ENCODE measurements around the gene EPHA6. TPM values are rescaled to one million over a fixed set of nuclear protein-coding genes. Genes with fewer than 3 reads are reported as not detected.
"Not testable (repeated sequence)": the region's sequence is repeated elsewhere in the genome, so short reads cannot be mapped to it uniquely, and the experiment has no call there.

The EPHA6 gene
- total RNA-seq, 1 donor from 2014 or later = 13.2 TPM

DNA sequence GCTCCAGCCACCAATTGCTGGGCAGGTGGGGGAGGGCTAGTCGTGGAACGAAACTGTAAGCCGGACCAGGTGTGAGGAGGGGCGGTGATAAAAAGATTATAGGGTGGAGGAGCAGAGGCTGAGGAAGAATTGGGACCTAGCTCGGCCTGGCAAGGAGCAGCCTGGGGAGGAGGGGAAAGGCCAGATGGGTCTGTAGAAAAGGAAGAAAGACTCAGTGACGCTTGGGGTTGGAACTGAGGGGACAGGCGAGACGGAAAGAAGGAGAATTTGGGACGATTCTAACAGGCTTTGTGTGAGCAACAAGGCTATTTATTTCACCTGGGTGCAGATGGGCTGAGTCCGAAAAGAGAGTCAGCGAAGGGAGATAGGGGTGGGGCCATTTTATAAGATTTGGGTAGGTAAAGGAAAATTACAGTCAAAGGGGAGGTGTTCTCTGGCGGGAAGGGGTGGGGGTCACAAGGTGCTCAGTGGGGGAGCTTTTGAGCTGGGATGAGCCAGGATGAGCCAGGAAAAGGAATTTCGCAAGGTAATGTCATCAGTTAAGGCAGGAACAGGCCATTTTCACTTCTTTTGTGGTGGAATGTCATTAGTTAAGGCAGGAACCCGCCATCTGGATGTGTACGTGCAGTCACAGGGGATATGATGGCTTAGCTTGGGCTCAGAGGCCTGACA is 462.6 kb downstream of the EPHA6 start:
- not testable (repeated sequence) for DNase-seq (ENCODE audit: low spot score)

DNA sequence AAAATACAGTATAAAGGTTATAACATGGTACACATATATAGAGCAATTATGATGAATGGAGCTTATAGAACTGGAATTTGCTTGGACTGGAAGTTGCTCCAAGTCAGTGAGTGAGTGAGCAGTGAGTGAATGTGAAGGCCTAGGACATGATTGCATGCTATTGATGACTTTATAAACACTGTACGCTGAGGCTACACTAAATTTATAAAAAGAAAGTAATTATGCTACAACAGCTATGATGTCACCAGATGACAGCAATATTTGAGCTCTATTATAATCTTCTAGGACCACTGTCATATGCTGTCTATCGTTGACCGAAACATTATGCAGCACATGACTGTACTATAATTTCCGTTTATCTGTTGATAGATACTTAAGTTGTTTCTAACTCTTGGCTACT is 463.3 kb downstream of the EPHA6 start:
- DNase-seq (ENCODE audit: low spot score) = no peak

DNA sequence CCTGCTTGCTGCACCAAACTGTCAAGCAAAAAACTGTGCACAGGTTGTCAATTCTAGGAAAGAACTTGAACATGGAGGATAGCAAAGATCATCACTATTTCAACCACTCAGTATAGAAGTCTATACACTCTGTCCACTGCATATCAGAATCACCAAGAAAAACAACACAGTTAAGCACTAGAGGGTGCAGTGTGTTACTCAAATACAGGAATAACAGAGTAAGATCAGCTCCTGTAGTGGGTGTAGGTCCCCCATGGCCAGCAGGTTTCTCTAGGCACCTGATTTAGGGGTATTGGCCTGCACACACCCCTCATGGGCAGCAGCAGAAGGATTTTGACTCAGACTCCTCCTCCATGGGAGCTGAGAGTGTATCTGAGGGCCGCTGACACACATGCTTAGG is 464.1 kb downstream of the EPHA6 start:
- DNase-seq (ENCODE audit: low spot score) = no peak

DNA sequence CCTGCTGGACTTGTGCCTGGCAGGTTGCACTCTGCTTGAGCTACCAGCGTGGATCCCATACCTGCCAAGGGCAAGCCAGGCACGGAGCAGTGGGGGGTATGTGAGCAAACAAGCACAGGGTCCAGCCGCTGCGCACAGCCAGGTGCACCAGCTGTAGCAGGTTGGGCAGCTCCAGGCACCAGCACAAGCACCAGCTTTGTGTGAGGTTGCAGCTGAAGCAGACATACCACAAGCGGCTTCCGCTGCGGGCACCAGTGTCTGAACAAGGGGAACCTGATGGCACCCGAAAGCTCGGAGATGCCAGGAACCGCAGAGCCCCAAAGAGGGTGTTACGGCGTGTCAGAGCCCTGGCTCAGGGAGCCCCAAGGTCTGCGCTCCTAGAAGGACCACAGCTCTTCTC is 477.5 kb downstream of the EPHA6 start:
- no peak for DNase-seq (ENCODE audit: low spot score)

DNA sequence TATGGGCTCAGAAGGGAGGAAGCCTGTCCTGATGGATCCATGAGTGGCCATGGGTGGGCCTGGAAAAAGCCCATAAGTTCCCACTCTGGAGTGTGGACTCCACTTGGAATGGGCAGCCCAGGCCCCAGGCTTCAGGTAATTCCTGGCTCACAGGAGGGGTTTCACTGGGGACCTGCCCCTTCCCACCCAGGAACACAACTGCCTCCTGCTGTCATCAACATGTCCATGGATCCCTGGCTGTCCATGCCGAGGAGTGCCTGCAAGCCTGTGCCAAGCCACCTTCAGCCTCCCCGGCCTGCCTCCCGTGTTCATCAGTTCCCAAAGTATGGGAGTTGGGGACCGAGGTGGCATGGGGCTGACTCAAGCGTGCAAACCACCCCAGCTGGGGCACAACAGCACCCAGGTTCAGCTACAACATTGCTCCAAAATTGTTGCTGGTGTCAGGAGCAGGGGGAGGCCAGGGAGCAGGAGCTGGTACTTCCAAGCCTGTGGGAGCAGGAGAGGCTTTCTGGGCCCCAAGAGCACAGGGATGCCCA is 479.3 kb downstream of the EPHA6 start:
- no peak for DNase-seq (ENCODE audit: low spot score)

DNA sequence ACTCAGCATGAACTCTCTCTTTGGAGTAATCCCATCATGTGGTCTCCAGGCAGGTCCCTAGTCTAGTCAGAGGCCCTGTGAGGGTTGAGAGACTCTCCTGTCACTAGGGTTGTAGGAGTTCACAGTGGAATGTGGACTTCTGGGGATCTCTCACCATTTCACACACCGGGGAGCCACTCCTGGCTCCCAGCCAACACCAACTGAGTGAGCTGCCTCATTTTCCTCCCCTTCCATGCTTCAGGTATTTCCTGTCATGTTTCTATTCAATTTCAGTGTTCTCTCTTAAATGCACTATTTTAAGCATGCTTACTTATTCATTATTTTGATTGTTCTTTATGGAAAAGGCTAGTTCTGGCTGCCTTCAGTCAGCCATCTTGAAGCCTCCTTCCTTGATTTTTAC is 482.6 kb downstream of the EPHA6 start:
- DNase-seq (ENCODE audit: low spot score) = no peak

DNA sequence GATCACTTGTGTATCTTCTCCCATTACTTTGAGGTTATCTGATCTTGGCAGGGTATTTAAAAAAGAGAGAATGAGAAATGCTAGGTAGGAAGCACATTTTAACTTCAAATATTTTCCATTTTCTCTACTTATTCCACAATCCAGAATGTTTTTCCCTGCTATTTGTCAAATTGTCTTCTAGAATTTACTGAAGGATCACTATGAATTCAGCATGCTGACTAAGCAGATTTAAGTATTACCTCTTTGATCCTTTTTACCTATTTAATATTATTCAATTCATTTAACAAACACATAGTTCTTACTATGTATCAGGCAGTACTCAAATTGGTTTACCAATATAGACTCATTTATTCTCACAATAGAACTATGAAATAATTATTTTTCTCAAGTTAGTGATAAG is 486.7 kb downstream of the EPHA6 start:
- DNase-seq (ENCODE audit: low spot score) = no peak

DNA sequence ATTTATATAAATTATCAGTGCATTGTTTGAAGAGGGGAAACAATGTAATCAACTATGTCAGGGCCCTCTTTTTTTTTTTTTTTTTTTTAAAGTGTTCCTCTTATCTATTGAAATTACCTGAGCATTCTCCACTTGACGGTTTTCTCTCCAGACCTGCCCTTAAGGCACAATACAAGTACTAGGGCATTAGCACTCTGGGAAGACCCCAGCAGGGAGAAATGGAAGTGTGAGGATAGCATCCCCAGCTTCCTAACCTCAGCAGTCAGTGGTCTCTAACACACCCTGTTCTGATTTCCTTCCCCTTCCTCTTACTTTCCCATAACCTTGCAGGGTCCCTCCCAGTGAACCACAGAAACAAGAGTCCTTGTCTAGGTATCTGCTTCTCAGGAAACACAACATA is 491.8 kb downstream of the EPHA6 start:
- DNase-seq (ENCODE audit: low spot score) = no peak

DNA sequence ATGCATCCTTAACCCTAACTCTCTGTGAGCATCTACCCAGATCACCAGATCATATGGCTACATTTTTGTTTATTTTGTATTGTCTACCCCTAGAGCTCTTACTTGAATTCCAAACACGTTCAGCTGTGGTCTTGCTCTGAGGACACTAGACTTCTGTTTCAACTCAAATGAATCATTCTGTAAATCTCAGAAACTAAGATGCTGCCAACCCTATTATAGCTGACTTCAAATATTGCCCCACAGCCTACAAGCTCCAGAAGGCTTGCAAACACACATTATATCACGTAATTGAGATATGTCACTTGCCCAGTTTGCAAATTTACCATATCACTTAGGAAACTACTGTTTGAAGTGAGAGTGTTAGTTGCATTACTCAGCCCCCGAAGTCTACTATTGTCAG is 524.0 kb downstream of the EPHA6 start:
- no peak for DNase-seq (ENCODE audit: low spot score)

DNA sequence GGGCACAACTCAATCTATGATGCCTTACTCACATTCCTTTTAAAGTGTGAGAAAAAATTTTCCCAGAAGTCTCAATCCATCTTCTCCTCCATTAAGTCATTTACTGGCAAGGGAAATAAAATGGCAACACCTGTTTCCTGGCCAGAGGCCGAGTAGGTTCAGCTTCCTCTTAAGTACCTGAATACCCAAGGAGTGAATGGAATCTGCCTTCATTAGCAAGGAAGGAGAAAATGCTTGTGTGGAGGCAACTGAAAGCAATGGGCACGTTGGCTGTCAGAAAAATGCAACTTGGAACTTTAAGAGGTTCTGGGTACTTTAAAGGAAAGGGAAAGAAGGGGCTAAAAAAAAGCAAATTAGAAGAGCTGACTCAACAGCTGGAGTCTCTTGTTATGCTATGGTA is 526.5 kb downstream of the EPHA6 start:
- DNase-seq (ENCODE audit: low spot score) = no peak

DNA sequence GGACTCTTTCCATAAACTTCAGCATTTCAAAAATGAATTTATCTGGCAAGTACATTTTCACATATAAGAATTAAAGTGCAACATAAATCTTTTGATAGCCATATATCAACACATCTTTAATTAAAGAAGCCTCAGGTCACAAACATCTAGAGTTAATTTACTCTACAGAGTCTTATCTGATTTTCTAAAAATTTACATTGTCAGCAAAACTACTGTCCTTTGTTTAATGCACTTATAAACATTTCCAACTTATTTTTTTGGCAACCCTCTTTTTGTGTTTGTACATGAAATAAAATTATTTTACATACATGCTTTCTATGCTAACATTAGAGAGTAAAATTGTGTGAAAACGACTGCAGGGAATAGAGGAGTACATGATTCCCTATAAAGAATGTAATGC is 533.4 kb downstream of the EPHA6 start:
- no peak for DNase-seq (ENCODE audit: low spot score)

DNA sequence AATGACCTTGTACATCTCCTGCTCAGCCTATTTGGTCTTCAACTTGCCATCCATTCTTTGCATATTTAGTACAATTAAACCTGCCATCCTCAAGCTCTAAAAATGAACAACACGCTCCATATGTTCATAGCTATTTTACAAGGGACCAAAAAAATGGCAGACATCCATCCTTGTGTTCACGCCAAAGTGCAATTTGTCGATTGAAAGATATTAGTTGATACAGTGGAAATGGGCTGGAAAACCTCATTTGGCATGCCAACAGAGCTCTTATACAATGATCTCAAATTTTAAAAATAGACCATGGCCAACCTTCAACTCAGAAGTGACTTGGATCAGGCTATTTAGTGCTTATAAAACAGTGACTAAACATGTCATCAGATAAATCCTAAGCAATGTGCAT is 536.6 kb downstream of the EPHA6 start:
- DNase-seq (ENCODE audit: low spot score) = no peak

DNA sequence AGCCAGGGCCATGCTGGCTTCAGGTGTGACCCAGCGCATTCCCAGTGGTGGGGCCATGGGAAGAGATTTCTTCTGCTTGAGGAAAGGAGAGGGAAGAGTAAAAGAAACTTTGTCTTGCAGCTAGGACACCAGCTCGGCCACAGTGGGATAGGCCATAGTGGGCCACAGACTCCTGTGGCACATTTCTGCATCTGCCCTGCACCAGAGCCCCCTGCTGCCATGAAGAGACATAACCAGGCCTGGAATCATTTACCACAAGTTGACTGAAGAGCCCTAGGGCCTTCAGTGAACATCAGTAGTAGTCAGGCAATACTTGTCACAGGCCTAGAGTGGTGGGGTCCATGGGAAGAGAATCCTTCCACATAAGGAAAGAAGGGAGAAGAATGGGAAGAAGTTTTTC is 538.8 kb downstream of the EPHA6 start:
- no peak for DNase-seq (ENCODE audit: low spot score)

DNA sequence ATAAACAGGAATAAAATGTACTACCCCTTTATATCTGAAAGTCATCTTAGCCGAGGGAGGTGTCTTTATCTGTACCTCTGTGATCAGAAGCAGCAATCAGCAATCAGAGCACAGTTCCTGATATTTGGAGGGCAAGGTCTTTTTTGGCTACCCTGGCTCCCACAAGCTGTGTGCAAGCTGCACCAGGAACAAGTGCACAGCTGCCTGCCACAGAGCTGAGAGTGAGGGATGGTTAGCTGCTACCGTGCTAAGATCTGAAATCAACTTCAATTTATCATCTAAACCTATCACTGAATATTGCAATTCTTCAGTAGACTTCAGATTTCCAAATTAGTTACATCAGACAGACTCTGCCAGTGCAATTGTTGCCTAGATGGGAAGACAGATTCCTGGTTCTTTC is 545.6 kb downstream of the EPHA6 start:
- DNase-seq (ENCODE audit: low spot score) = no peak

DNA sequence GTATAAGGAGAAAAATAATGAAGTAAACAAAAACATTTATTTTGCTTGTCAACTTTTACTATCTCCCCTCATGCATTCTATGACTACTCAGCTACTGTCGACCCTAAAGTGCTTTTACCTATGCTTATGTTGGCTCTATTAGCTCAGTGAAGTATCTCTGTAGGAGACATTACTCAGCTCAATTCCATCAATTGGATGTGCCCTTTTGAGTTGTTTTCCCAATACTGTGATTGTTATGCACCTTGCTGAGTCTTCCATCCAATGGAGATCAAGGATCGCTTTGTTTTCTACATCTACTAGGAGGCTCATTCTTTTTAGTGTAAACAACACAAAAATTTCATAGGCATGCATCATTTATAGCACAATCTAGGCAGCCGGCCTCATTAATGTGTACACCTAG is 546.4 kb downstream of the EPHA6 start:
- DNase-seq (ENCODE audit: low spot score) = no peak

DNA sequence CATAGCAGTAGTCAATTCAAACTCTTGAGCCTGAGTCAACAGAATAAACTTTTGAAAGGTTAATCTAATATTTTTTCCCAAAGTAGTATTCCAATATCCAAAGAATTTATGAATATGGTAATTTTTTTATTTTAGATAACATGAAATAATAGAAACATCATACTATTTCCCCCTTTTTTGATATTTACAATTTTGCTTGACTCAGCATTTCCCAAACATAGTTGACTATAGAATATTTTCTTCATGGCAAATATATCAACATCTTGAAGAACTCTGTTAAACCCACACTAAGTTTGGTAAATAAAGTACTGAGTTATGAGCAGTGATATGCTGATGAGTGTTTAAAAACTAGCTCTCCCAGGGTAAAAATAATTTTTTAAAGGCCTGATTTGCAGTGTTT is 570.2 kb downstream of the EPHA6 start:
- no peak for DNase-seq (ENCODE audit: low spot score)

DNA sequence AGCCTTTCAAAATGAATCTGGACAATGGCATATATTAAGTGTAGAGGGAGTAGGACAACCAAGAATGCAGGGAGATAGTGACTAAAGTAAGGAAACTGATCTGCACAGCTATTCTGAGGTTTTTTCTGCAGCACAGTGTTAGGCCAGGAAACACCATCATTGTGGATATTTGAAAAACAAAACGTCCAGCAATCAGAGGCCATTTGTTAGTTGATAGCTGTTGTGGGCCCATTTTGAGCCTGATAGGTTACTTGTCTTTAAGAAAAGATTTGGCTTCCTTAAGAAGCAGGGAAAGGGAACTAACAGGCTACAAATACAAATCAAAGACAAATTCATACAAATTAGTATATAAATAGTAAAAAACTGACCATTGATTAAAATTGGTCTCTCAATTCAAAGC is 574.4 kb downstream of the EPHA6 start:
- DNase-seq (ENCODE audit: low spot score) = no peak

DNA sequence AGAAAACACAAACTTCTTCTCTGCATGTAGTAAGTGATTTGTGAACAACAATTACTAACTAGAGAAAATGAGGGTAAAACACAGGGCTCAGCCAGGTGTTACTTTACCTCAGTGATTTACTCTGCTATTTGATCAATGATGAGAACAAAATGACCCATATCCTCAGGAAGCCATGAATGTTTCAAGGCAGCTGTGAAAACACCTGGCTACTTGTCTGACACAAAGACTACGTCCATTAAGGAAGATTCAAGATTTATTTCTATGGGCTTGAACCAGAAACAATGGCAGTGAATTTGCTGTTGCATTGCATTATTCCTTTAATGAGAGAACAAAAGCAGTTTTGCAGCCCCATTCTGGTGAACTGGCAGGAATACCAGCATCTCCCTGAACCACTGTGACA is 575.5 kb downstream of the EPHA6 start:
- no peak for DNase-seq (ENCODE audit: low spot score)

DNA sequence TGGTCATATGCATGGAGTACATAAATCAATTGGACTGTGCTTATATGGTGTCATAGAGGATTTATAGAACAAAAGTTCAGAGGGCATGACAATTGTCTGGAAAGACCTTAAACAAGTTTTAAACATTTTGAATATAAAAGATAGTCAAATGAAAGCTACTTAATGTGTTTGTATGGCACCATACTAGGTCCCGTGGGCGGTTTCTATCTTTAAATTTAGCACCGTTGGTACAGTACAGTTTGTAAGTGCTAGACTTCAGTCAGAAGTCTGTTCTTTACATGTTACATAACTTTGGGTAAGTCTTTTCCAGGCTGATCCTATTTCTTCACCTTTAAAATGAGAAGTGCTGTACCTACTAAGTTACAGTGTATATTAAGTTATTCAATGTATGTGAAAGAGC is 576.8 kb downstream of the EPHA6 start:
- DNase-seq (ENCODE audit: low spot score) = no peak

DNA sequence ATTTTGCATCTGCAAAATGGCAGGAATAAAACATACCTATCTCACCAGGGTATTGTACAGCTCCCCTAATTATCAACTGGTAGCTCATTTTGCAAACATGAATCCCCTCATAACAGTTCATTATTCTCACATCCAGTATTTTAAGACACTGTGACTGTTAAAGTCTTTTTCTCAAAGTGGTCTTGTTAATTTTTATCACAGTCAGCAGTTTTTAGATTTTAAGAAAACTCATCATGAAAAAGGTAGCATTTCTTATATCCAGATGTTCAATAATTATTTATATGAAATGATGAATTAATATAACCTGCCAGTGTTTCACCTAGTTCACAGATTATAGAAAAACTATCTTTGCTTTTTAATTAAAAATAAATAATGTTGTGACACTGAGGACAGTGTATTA is 595.2 kb downstream of the EPHA6 start:
- no peak for DNase-seq (ENCODE audit: low spot score)

DNA sequence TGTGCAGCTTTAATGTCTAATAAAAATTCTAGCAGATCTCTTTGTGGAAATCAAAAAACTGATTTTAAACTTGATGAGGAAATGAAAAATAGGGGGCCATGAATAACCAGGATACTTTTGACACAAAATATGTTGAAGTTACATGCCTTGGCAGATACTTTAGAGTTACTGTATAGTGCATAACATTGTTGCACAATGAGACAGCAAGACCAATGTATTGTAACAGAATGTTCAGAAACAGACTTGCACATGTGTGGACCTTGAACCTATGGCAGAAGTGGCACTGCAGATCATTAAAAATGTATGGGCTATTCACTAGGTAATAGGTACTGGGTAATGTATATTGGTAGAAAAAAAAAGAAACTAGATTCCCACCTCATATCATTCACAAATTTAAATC is 607.2 kb downstream of the EPHA6 start:
- no peak for DNase-seq (ENCODE audit: low spot score)

DNA sequence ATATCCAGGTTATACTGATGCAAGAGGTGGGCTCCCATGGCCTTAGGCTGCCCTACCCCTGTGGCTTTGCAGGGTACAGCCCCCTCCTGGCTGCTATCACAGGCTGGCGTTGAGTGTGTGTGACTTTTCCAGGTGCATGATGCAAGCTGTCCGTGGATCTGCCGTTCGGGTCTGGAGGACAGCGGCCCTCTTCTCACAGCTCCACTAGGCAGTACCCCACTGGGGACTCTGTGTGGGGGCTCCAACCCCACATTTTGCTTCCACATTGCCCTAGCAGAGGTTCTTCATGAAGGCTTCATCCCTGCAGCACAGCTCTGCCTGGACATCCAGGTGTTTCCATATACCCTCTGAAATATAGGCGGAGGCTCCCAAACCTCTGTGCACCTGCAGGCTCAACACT is 610.6 kb downstream of the EPHA6 start:
- DNase-seq (ENCODE audit: low spot score) = no peak

DNA sequence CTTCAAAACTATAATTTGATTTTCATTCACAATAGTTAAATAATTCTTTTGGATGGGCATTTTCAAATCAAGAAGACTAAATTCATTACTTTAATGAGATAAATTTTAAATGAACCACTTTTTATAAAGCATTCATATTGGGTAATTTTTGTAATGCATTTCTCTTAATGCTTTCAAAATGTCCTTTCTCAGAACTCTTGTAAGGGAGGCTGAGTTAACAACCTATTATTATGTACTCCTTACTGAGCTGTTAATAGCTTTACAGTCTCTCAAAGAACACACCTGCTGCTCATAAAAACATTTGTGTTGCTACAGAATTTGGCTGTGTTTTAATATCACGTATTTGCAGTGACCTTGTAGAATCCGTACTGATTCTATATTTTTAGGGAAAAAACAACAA is 616.2 kb downstream of the EPHA6 start:
- DNase-seq (ENCODE audit: low spot score) = no peak

DNA sequence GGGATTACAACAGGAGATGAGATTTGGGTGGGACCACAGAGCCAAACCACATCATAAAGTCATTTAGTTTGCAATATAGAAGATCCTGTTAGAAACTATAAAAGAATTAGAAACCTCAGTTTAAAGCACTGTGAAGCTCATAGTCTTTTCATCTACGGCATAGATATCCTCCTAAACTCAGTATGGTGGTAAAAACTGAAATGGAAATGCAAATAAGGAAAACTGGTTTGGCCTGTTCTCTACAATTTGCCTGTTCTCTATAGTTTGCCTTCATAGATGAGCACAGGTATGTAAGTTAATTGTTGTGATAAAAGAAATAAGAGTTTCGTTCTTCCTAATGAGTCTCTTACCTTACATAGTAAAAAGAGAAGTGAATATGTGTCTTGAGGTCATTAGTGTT is 618.5 kb downstream of the EPHA6 start:
- no peak for DNase-seq (ENCODE audit: low spot score)
